ENCODE data around the gene SCAMP1.
A peak's percentile ranks its signal among the peaks of the same experiment; 100 is the strongest.

Gene SCAMP1

DNA sequence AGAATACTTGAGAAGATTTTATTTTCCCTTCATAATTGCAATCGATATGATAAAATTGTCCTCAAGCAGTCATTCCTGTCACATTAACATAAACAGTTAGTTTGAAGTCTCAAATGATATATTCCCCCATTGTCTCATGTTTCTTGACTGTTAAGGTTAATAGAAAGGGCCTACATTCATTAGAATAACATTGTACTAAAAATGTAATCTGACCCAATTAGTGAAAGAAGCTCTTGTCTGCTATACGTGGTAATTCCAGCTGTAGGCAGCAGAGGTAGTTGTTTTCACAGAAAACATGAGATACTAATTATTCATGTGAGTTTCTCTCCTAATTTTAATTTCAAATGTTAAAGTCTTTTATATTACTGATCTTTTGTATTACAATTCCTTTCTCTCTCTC, 40.0 kb upstream of the SCAMP1 start:
- H2AFZ ChIP-seq (ENCODE audit: low read length), result 0 out of 2 replicates have a peak overlapping the region, but pooled peaks have one; percentile 41
- no peak overlapping the region for H3K9ac ChIP-seq (ENCODE audit: low read length)

GRCh38 chr5:78323241-78323640, 37.2 kb upstream of the SCAMP1 start:
- H3K9me3 ChIP-seq (ENCODE audit: low read length), result no peaks in the 10 kb centered on the region
- no peaks in the 10 kb centered on the region for H3F3A ChIP-seq (ENCODE audit: insufficient read depth, low read length)
- no peak overlapping the region for H3K27ac ChIP-seq (ENCODE audit: low read depth, low read length, poor library complexity, severe bottlenecking)
- no peak overlapping the region for H3K9ac ChIP-seq (ENCODE audit: low read length)
- H3K9me2 ChIP-seq (ENCODE audit: low read depth, low read length), result no peaks in the 10 kb centered on the region
- H3K79me2 ChIP-seq (ENCODE audit: insufficient read depth, low read length), result no peaks in the 10 kb centered on the region
- peaks cover 3% of the 10 kb centered on the region for H3K4me1 ChIP-seq (ENCODE audit: insufficient read depth, low read length, severe bottlenecking)
- no peak overlapping the region for H3K4me3 ChIP-seq (ENCODE audit: low read depth, low read length, poor library complexity, severe bottlenecking)
- no peaks in the 10 kb centered on the region for H4K20me1 ChIP-seq (ENCODE audit: insufficient read depth, low read length)
- TF ChIP-seq CTCF (IDR thresholded peaks at IDR 0.05; ENCODE audit: low read length) (no peak), EZH2 (IDR thresholded peaks at IDR 0.05; ENCODE audit: borderline replicate concordance, low read length) (no peak)
- no peaks in the 10 kb centered on the region for H3K27me3 ChIP-seq (ENCODE audit: insufficient read depth, low read length)
- H2AFZ ChIP-seq (ENCODE audit: low read length), result no peak overlapping the region
- H3K36me3 ChIP-seq (ENCODE audit: insufficient read depth, low read length), result no peaks in the 10 kb centered on the region
- H3K4me2 ChIP-seq (ENCODE audit: low read length), result no peak overlapping the region

More for the DNA sequence above, 40.0 kb upstream of the SCAMP1 start:
- no peak overlapping the region for H3K4me3 ChIP-seq (ENCODE audit: low read depth, low read length, poor library complexity, severe bottlenecking)
- TF ChIP-seq CTCF (IDR thresholded peaks at IDR 0.05; ENCODE audit: low read length), result peak; percentile 73
- no peak for TF ChIP-seq EZH2 (IDR thresholded peaks at IDR 0.05; ENCODE audit: borderline replicate concordance, low read length)
- no peaks in the 10 kb centered on the region for H3K27me3 ChIP-seq (ENCODE audit: insufficient read depth, low read length)
- H3K9me3 ChIP-seq (ENCODE audit: low read length), result no peaks in the 10 kb centered on the region
- H3F3A ChIP-seq (ENCODE audit: insufficient read depth, low read length), result no peaks in the 10 kb centered on the region
- H4K20me1 ChIP-seq (ENCODE audit: insufficient read depth, low read length), result no peaks in the 10 kb centered on the region
- H3K4me2 ChIP-seq (ENCODE audit: low read length), result no peak overlapping the region
- peaks cover 3% of the 10 kb centered on the region for H3K4me1 ChIP-seq (ENCODE audit: insufficient read depth, low read length, severe bottlenecking)
- H3K27ac ChIP-seq (ENCODE audit: low read depth, low read length, poor library complexity, severe bottlenecking), result no peak overlapping the region
- H3K36me3 ChIP-seq (ENCODE audit: insufficient read depth, low read length), result no peaks in the 10 kb centered on the region
- no peaks in the 10 kb centered on the region for H3K79me2 ChIP-seq (ENCODE audit: insufficient read depth, low read length)
- H3K9me2 ChIP-seq (ENCODE audit: low read depth, low read length), result no peaks in the 10 kb centered on the region

DNA sequence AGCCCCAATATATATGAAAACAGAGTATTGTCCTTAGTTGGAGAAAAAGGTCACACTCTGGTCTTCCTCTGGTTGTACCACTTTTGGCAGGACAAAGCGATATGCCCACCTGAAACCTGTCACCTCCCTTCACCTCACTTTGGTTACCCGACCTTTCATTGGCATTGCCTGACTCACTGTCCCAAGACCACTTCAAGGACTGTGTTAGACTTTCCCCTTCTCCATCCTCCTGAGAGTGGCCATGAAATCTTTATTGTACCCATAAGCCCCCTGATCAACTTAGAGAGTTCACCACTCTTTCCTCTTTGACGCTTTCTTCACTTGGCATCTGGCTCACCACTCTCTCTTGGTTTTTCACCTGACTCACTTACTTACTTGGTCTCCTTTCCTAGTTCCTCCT, 33.5 kb upstream of the SCAMP1 start:
- Histone ChIP-seq H3F3A (ENCODE audit: insufficient read depth, low read length) (no peaks in the 10 kb centered on the region), H3K4me1 (ENCODE audit: insufficient read depth, low read length, severe bottlenecking) (no peaks in the 10 kb centered on the region), H2AFZ (ENCODE audit: low read length) (no peak overlapping the region), H3K4me3 (ENCODE audit: low read depth, low read length, poor library complexity, severe bottlenecking) (no peak overlapping the region), H3K9ac (ENCODE audit: low read length) (no peak overlapping the region), H3K79me2 (ENCODE audit: insufficient read depth, low read length) (no peaks in the 10 kb centered on the region), H3K9me2 (ENCODE audit: low read depth, low read length) (no peaks in the 10 kb centered on the region), H3K9me3 (ENCODE audit: low read length) (no peaks in the 10 kb centered on the region), H3K27me3 (ENCODE audit: insufficient read depth, low read length) (no peaks in the 10 kb centered on the region), H3K27ac (ENCODE audit: low read depth, low read length, poor library complexity, severe bottlenecking) (no peak overlapping the region), H4K20me1 (ENCODE audit: insufficient read depth, low read length) (no peaks in the 10 kb centered on the region), H3K4me2 (ENCODE audit: low read length) (no peak overlapping the region), H3K36me3 (ENCODE audit: insufficient read depth, low read length) (no peaks in the 10 kb centered on the region)
- TF ChIP-seq EZH2 (IDR thresholded peaks at IDR 0.05; ENCODE audit: borderline replicate concordance, low read length), result no peak
- TF ChIP-seq CTCF (IDR thresholded peaks at IDR 0.05; ENCODE audit: low read length), result no peak

Measured in OCI-LY1 (cell line).